Mucosa of stomach (tissue), 1 donor: ENCODE results near the gene ORAI2.

Source experiments
- H3K27me3 ChIP-seq: one replicate; pipeline ENCODE4 v1.7.0; 2013; ENCODE audit warnings: mild to moderate bottlenecking, low read length; ENCODE audit not compliant: control insufficient read depth, insufficient read depth
- H3K36me3 ChIP-seq: one replicate; pipeline ENCODE4 v1.7.0; 2013; ENCODE audit warnings: low read length; ENCODE audit not compliant: control insufficient read depth, insufficient read depth
- H3K4me1 ChIP-seq: one replicate; pipeline ENCODE4 v1.7.0; 2013; ENCODE audit warnings: mild to moderate bottlenecking, low read length; ENCODE audit not compliant: control insufficient read depth, insufficient read depth
- H3K4me3 ChIP-seq: one replicate; pipeline ENCODE4 v1.7.0; 2013; ENCODE audit warnings: low read length
- H3K9ac ChIP-seq: one replicate; pipeline ENCODE4 v1.7.0; 2013; ENCODE audit warnings: mild to moderate bottlenecking, low read length, moderate library complexity
- H3K9me3 ChIP-seq: one replicate; pipeline ENCODE4 v1.7.0; 2013; ENCODE audit warnings: mild to moderate bottlenecking, low read length, moderate library complexity; ENCODE audit not compliant: control insufficient read depth
- donor health status: Pancreatic carcinoma.

Gene ORAI2

GRCh38 chr7:102434039-102434486, 688 bp downstream of the ORAI2 start:
- H3K4me3 ChIP-seq: peak overlapping the region; percentile 25
- no peaks in the 10 kb centered on the region for H3K36me3 ChIP-seq
- H3K9me3 ChIP-seq: no peaks in the 10 kb centered on the region
- peaks cover 10% of the 10 kb centered on the region for H3K27me3 ChIP-seq
- H3K4me1 ChIP-seq: peaks cover 4% of the 10 kb centered on the region
- peak overlapping the region; percentile 61 for H3K9ac ChIP-seq

- Histone ChIP-seq H3K27me3 (peaks cover 10% of the 10 kb centered on the region), H3K9me3 (no peaks in the 10 kb centered on the region), H3K36me3 (no peaks in the 10 kb centered on the region), H3K9ac (no peak overlapping the region), H3K4me1 (peaks cover 4% of the 10 kb centered on the region), H3K4me3 (no peak overlapping the region)
Observed at GRCh38 chr7:102436118-102436517, 2.7 kb downstream of the ORAI2 start.

GRCh38 chr7:102439963-102440795, 6.8 kb downstream of the ORAI2 start:
- no peaks in the 10 kb centered on the region for H3K4me1 ChIP-seq
- H3K36me3 ChIP-seq: no peaks in the 10 kb centered on the region
- H3K4me3 ChIP-seq: no peak overlapping the region
- no peak overlapping the region for H3K9ac ChIP-seq
- H3K9me3 ChIP-seq: no peaks in the 10 kb centered on the region
- H3K27me3 ChIP-seq: no peaks in the 10 kb centered on the region

- Histone ChIP-seq H3K27me3 (no peaks in the 10 kb centered on the region), H3K36me3 (no peaks in the 10 kb centered on the region), H3K9ac (no peak overlapping the region), H3K9me3 (no peaks in the 10 kb centered on the region), H3K4me1 (no peaks in the 10 kb centered on the region), H3K4me3 (no peak overlapping the region)
Observed at GRCh38 chr7:102444961-102445673, 11.7 kb downstream of the ORAI2 start.

GRCh38 chr7:102445674-102446071, 12.3 kb downstream of the ORAI2 start:
- Histone ChIP-seq H3K4me1 (no peaks in the 10 kb centered on the region), H3K9ac (no peak overlapping the region), H3K9me3 (no peaks in the 10 kb centered on the region), H3K27me3 (no peaks in the 10 kb centered on the region), H3K36me3 (no peaks in the 10 kb centered on the region), H3K4me3 (no peak overlapping the region)

- Histone ChIP-seq H3K9ac (no peak overlapping the region), H3K4me3 (no peak overlapping the region), H3K36me3 (no peaks in the 10 kb centered on the region), H3K4me1 (no peaks in the 10 kb centered on the region), H3K9me3 (no peaks in the 10 kb centered on the region), H3K27me3 (no peaks in the 10 kb centered on the region)
Observed at GRCh38 chr7:102446387-102447156, 13.2 kb downstream of the ORAI2 start.

- Histone ChIP-seq H3K9ac (no peak overlapping the region), H3K27me3 (no peaks in the 10 kb centered on the region), H3K9me3 (no peaks in the 10 kb centered on the region), H3K4me3 (no peak overlapping the region), H3K36me3 (no peaks in the 10 kb centered on the region), H3K4me1 (no peaks in the 10 kb centered on the region)
Observed at GRCh38 chr7:102447311-102447710, 13.9 kb downstream of the ORAI2 start.

- Histone ChIP-seq H3K36me3 (no peaks in the 10 kb centered on the region), H3K9ac (no peak overlapping the region), H3K27me3 (no peaks in the 10 kb centered on the region), H3K4me1 (no peaks in the 10 kb centered on the region), H3K4me3 (no peak overlapping the region), H3K9me3 (no peaks in the 10 kb centered on the region)
Observed at GRCh38 chr7:102449136-102449535, 15.8 kb downstream of the ORAI2 start.

- Histone ChIP-seq H3K9ac (no peak overlapping the region), H3K4me3 (no peak overlapping the region), H3K9me3 (no peaks in the 10 kb centered on the region), H3K4me1 (no peaks in the 10 kb centered on the region), H3K27me3 (no peaks in the 10 kb centered on the region), H3K36me3 (no peaks in the 10 kb centered on the region)
Observed at GRCh38 chr7:102450242-102450641, 16.9 kb downstream of the ORAI2 start.

- H3K4me1 ChIP-seq: no peaks in the 10 kb centered on the region
- H3K9ac ChIP-seq: no peak overlapping the region
- no peak overlapping the region for H3K4me3 ChIP-seq
- no peaks in the 10 kb centered on the region for H3K27me3 ChIP-seq
- H3K9me3 ChIP-seq: no peaks in the 10 kb centered on the region
- H3K36me3 ChIP-seq: no peaks in the 10 kb centered on the region
Observed at GRCh38 chr7:102451371-102452054, 18.1 kb downstream of the ORAI2 start.

- no peak overlapping the region for H3K9ac ChIP-seq
- H3K4me3 ChIP-seq: no peak overlapping the region
- H3K27me3 ChIP-seq: no peaks in the 10 kb centered on the region
- H3K9me3 ChIP-seq: no peaks in the 10 kb centered on the region
- no peaks in the 10 kb centered on the region for H3K4me1 ChIP-seq
- no peaks in the 10 kb centered on the region for H3K36me3 ChIP-seq
Observed at GRCh38 chr7:102452451-102452850, 19.1 kb downstream of the ORAI2 start.
